Ovary (tissue), 3 donors: ENCODE measurements around the gene MME.

Experiments
- CTCF ChIP-seq, 3 donors: fragments of 450-650 bp in 2 of 3; fragments of 200-600 bp in 1 of 3; IDR thresholded peaks; one replicate each; pipeline versions ENCODE4 v1.5.1 to v1.8.0; 2016 to 2022; ENCODE audit warnings: antibody characterized with exemption in 3 of 3, mild to moderate bottlenecking in 1 of 3
- POLR2A ChIP-seq: fragments of 450-650 bp; IDR thresholded peaks from one replicate; pipeline ENCODE4 v1.6.1; 2017; ENCODE audit warnings: antibody characterized with exemption, mild to moderate bottlenecking, moderate library complexity
- donor health status: DM: no; HTN: no; CAD: no.

GRCh38 chr3:155031186-155031585, 48.9 kb upstream of the MME start:
- TF ChIP-seq CTCF (IDR thresholded peaks at IDR 0.05), result no peak
- no peak for TF ChIP-seq POLR2A
